Right cardiac atrium (tissue), 5 donors: ENCODE results near the gene RAB11FIP2. TPM values are rescaled to one million over a fixed set of nuclear protein-coding genes. Genes with fewer than 3 reads are reported as not detected.
A peak's percentile ranks its signal among the peaks of the same experiment; 100 is the strongest.
"Not testable (repeated sequence)": the region's sequence is repeated elsewhere in the genome, so short reads cannot be mapped to it uniquely, and the experiment has no call there.

Source experiments
- ATAC-seq, 2 donors: fragments of 200-7000 bp; cut with Tn5 transposase; one replicate each; pipeline versions ENCODE4 v1.8.0 to v1.9.1; 2020; ENCODE audit warnings: moderate library complexity in 2 of 2, mild to moderate bottlenecking in 1 of 2
- DNase-seq, 3 donors: peaks; one replicate each; pipeline ENCODE4 v3.0.0-alpha.2; 2020
- H3K27ac ChIP-seq: one replicate; pipeline ENCODE4 v1.5.1; 2013; ENCODE audit warnings: mild to moderate bottlenecking, low read length, control low read depth, moderate library complexity
- H3K27me3 ChIP-seq: one replicate; pipeline ENCODE4 v1.6.1; 2013; ENCODE audit not compliant: control insufficient read depth, insufficient read depth
- H3K4me1 ChIP-seq: one replicate; pipeline ENCODE4 v1.6.1; 2013; ENCODE audit warnings: low read length; ENCODE audit not compliant: control insufficient read depth, insufficient read depth
- H3K4me3 ChIP-seq: one replicate; pipeline ENCODE4 v1.5.1; 2013; ENCODE audit warnings: low read length, control low read depth
- H3K9me3 ChIP-seq: one replicate; pipeline ENCODE4 v1.6.1; 2013; ENCODE audit warnings: low read length; ENCODE audit not compliant: control insufficient read depth
- WGBS: extraction: QIAGEN DNeasy Blood & Tissue Kit; methylation state at CpG from one replicate; pipeline ENCODE4 v1.1.7; 2013; 5-methylcytosine and 5-hydroxymethylcytosine counted together
- intact Hi-C, 4 donors: fragments of 100-400 bp; cut with DNase I; formaldehyde crosslinking; loops; one replicate each; pipeline versions ENCODE4 v1.11.0 to v1.14.0; 2022 to 2023
- long read RNA-seq, 4 donors: library from polyadenylated mRNA; unstranded; transcript quantifications; one replicate each; pipeline ENCODE4 v2.0.0, GENCODE V29; 2020 to 2021
- polyA plus RNA-seq: library from polyadenylated mRNA; stranded (reverse); fragments of 200-250 nt; gene quantifications from one replicate; pipeline ENCODE4 v1.2.3, GENCODE V29; 2013
- total RNA-seq, 4 donors: library from RNA; stranded (reverse); fragmentation: NEBNext Ultra II Directional; extraction: Animal tissue kit (Norgen Biotek cat#: 25700); gene quantifications; one replicate each; pipeline ENCODE4 v1.2.1, GENCODE V29; 2021
- donor health status: healthy with polysubstance abuse.
- donor health status: DM: no; HTN: yes; CAD: no.
- donor health status: DM: no; HTN: no; CAD: no.
- donor health status: DM: no; HTN: yes; CAD: no; lungs with severe emphysema.
- donor health status: DM: yes; HTN: yes; CAD: no.

The RAB11FIP2 gene, protein sequence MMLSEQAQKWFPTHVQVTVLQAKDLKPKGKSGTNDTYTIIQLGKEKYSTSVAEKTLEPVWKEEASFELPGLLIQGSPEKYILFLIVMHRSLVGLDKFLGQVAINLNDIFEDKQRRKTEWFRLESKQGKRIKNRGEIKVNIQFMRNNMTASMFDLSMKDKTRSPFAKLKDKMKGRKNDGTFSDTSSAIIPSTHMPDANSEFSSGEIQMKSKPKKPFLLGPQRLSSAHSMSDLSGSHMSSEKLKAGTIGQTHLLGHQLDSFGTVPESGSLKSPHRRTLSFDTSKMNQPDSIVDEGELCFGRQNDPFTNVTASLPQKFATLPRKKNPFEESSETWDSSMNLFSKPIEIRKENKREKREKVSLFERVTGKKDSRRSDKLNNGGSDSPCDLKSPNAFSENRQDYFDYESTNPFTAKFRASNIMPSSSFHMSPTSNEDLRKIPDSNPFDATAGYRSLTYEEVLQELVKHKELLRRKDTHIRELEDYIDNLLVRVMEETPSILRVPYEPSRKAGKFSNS
- total RNA-seq (10 to 100 TPM; 16.6 to 18.3 (median 17.2) TPM), polyA plus RNA-seq (4.9 TPM)
- long read RNA-seq, donor 1, full-length matches to known transcripts: 8 of 35 reads
- long read RNA-seq, donor 1, partial matches to known transcripts: 26 of 35 reads
- long read RNA-seq, donor 1, other reads (novel, unspliced or antisense): 1 of 35 reads
- long read RNA-seq, donor 2, full-length matches to known transcripts: 2 of 7 reads
- long read RNA-seq, donor 2, partial matches to known transcripts: 3 of 7 reads
- long read RNA-seq, donor 2, other reads (novel, unspliced or antisense): 2 of 7 reads
- long read RNA-seq, donor 3, full-length matches to known transcripts: 2 of 8 reads
- long read RNA-seq, donor 3, partial matches to known transcripts: 3 of 8 reads
- long read RNA-seq, donor 3, other reads (novel, unspliced or antisense): 3 of 8 reads
- long read RNA-seq, donor 4, full-length matches to known transcripts: 2 of 2 reads
- long read RNA-seq, donor 4, partial matches to known transcripts: 0 of 2 reads
- long read RNA-seq, donor 4, other reads (novel, unspliced or antisense): 0 of 2 reads

DNA sequence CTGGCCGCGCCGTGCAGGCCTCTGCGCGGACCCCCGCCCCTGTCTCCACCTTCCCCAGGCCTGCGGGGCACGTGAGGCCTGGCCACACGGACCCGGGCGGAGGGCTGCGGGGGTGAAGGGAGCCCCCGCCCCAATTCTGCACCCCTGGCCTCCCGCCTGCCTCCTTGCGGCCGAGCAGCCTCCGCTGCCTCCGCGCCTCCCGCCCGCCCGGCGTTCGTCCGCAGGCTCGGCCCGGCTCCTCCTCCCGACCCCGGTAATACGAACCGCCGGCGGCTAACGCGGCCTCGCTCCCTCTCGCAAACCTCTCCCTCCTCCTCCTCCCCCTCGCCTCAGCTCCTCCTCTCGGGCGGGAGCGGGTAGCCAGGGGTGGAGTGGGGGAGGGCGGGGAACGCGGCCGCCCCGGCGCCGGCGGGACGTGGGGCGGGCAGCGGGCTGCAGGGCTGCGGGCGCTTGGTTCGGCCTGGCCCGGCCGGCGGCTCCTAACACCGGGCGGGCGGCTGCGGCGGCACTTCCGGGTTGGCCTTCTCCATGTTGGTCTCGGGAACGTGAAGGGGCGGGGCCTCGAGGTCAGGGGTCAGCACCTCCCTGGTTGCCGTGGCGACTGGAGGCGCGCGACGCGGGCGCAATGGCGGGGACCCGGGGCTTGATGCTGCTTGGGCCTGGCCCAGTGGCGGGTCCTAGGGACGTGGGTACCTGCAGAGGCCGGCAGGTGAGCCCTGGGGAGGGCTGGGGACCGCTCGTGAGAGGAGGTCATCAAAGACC lies at the start of gene RAB11FIP2:
RAB11FIP2 (minus strand) TSS at position 547 of the 762 bp plus-strand sequence. CDS start 778 bp downstream, outside the sequence.
- ATAC-seq (peak; percentile 97), DNase-seq (peak; percentile 98 to 99 (median 99))
- Histone ChIP-seq H3K27me3 (no peaks in the 10 kb centered on the region), H3K4me3 (peak within 1 kb of the TSS; percentile 74), H3K9me3 (no peaks in the 10 kb centered on the region), H3K27ac (peak within 1 kb of the TSS; percentile 40), H3K4me1 (peaks cover 2% of the 10 kb centered on the region)
- intact Hi-C loops: no loop called here
- WGBS: under 1% methylated on average over 83 of the region's 83 CpGs

DNA sequence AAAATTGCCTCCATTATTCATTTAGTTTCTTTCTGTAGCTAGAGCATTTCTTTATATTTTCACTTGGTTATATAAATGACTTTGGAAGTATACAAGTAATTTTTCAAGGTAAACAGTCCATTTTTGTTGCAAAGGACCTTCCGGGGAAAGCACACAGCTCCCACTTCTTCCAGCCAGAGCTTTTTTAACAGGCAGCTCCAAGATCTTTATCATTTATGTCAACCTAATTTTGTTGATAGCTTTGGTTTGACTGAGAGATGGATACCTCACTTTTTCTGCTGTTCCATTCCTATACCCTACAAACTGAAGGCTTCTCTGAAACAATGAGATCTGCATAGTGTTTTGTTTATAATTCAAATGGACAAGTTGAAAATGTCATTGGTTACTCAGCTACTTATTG lies 49.3 kb upstream of the RAB11FIP2 start:
- intact Hi-C loops: no loop called here
- Histone ChIP-seq H3K27me3 (no peaks in the 10 kb centered on the region), H3K4me3 (no peak overlapping the region), H3K4me1 (no peaks in the 10 kb centered on the region), H3K9me3 (no peaks in the 10 kb centered on the region), H3K27ac (no peak overlapping the region)
- ATAC-seq: no peak
- WGBS: 56% methylated on average over 1 of the region's 1 CpG
- no peak for DNase-seq

DNA sequence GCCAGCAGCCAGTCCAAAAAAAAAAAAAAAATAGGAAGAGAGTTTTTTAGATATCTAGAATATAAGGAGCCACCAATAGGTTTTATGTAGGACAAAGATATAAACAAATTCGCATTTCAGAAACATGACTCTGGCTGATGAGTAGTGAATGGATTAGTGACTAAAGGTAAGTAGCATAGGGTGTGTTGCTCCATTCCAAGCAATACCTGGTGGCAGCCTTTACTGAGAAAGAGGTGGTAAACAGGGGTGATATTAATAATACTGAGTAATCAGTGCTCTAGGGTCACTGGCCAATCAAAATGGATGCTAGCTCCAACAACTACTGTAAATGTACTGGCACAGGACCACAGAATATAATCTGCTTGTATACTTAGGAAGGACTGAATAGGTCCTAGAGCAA lies 45.5 kb upstream of the RAB11FIP2 start:
- Histone ChIP-seq H3K27ac (no peak overlapping the region), H3K9me3 (no peaks in the 10 kb centered on the region), H3K4me3 (no peak overlapping the region), H3K27me3 (no peaks in the 10 kb centered on the region), H3K4me1 (no peaks in the 10 kb centered on the region)
- DNase-seq (no peak), ATAC-seq (no peak)
- 96% methylated on average over 1 of the region's 1 CpG for WGBS
- intact Hi-C loops: no loop called here

DNA sequence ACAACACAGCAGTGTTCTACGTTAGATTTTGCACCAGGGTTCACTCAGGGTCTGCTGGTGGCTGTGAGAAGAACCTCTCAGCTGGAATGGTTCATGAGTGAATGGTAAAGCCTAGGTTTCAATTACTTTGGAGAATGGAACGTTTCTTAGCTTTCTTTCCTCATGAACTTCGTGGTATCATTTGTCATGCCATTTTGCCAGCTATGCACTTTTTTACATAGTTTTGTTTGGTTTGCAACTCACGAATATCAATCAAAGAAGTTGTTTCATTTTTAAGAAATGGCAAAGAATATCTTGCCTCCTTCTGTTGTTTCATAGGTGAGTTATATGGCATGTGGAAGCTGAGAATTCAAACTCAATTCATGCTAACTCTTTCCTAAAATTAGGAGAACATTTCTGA lies 34.1 kb upstream of the RAB11FIP2 start:
- WGBS: 77% methylated on average over 4 of the region's 4 CpGs
- Histone ChIP-seq H3K4me1 (no peaks in the 10 kb centered on the region), H3K9me3 (no peaks in the 10 kb centered on the region), H3K27ac (no peak overlapping the region), H3K4me3 (no peak overlapping the region), H3K27me3 (no peaks in the 10 kb centered on the region)
- DNase-seq (no peak), ATAC-seq (no peak)
- intact Hi-C loops: no loop called here

DNA sequence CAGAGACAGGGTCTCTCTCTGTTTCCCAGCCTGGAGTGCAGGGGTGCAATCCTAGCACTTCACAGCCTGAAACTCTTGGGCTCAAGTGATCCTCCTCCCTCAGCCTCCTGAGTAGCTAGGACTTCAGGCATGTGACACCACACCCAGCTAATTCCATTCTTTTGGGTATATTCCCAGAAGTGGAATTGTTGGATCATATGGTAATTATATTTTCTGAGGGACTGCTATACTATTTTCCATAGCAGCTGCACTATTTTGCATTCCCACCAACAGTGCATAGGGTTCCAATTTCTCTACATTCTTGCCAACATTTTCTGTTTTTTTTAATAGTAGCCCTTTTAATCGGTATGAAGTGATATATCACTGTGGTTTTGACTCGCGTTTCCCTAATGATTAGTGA lies 30.0 kb upstream of the RAB11FIP2 start:
- 58% methylated on average over 3 of the region's 3 CpGs for WGBS
- DNase-seq: no peak
- no peak overlapping the region for H3K27ac ChIP-seq
- ATAC-seq: no peak
- no peaks in the 10 kb centered on the region for H3K4me1 ChIP-seq
- no peaks in the 10 kb centered on the region for H3K9me3 ChIP-seq
- H3K27me3 ChIP-seq: no peaks in the 10 kb centered on the region
- intact Hi-C loops: no loop called here
- H3K4me3 ChIP-seq: no peak overlapping the region

DNA sequence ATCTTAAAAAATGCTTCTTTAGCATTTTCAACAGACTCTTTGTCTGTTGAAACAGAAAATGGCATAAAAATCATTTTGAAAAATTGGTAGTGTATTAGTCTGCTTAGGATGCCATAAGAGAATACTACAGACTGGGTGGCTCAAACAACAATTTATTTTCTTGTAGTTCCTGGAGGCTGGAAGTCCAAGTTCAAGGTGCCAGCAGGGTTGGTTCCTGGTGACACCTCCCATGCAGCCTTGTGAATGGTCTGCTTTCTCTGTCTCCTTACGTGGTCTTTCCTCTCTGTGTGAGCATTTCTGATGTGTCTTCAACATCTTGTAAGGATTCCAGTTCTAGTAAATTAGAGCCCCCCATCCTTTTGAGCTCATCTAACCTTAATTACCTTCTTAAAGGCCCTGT lies 26.1 kb upstream of the RAB11FIP2 start:
- DNase-seq: no peak
- WGBS: 93% methylated on average over 1 of the region's 1 CpG
- intact Hi-C loops: no loop called here
- Histone ChIP-seq H3K27me3 (no peaks in the 10 kb centered on the region), H3K9me3 (no peaks in the 10 kb centered on the region), H3K4me3 (no peak overlapping the region), H3K27ac (no peak overlapping the region), H3K4me1 (no peaks in the 10 kb centered on the region)
- no peak for ATAC-seq

DNA sequence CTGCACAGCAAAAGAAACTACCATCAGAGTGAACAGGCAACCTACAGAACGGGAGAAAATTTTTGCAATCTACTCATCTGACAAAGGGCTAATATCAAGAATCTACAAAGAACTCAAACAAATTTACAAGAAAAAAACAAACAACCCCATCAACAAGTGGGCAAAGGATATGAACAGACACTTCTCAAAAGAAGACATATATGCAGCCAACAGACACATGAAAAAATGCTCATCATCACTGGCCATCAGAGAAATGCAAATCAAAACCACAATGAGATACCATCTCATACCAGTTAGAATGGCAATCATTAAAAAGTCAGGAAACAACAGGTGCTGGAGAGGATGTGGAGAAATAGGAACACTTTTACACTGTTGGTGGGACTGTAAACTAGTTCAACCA lies 20.6 kb upstream of the RAB11FIP2 start:
- ATAC-seq, H3K27me3 ChIP-seq, H3K9me3 ChIP-seq, intact Hi-C loops, H3K4me3 ChIP-seq, H3K27ac ChIP-seq, DNase-seq, H3K4me1 ChIP-seq: not testable (repeated sequence)
- WGBS: 86% methylated on average over 1 of the region's 1 CpG

DNA sequence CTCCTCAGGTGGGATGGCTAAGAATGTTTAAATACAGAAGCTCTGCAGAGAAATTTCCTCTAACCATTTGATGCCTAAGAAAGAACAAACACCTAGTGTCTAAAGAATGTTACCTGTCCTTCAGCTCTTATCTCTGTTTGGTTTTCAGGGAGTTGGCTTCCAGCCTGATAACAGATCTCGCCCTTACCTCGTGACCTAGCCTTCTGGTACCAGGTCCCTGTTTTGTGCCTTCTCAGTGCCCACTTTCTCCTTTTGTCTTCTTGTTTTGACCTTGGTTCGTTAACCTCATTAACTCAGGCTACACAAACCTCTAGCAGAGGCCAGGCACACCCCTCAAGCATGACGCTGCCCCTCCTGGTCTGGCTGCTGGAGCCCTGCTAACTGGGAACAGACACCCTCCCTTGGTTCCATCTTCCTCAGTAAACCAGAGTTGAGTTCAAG lies 16.1 kb upstream of the RAB11FIP2 start:
- DNase-seq (no peak), ATAC-seq (no peak)
- Histone ChIP-seq H3K9me3 (no peaks in the 10 kb centered on the region), H3K4me3 (no peak overlapping the region), H3K27ac (no peak overlapping the region), H3K4me1 (no peaks in the 10 kb centered on the region), H3K27me3 (no peaks in the 10 kb centered on the region)
- intact Hi-C loops: no loop called here
- 79% methylated on average over 4 of the region's 4 CpGs for WGBS

DNA sequence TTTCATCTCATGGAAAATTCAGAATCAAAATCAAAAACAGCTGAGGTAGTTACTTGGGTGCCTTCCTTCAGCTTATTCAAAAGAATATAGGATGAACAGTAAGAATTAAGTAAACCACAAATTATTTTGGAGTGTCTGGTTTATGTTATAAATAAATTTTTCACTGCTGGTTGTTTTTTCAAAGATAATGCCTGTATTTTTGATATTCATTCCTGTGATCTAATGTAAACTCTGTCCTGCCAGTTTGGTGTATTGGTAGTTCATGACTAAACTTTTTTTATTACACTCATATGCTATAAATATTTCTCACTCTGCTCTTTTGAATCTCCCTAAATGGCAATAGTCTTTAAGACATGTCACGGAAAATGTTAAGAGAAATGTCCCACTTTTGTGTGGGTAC lies 11.6 kb upstream of the RAB11FIP2 start:
- intact Hi-C loops: no loop called here
- no peaks in the 10 kb centered on the region for H3K27me3 ChIP-seq
- H3K9me3 ChIP-seq: no peaks in the 10 kb centered on the region
- WGBS: 94% methylated on average over 1 of the region's 1 CpG
- H3K27ac ChIP-seq: no peak overlapping the region
- no peak overlapping the region for H3K4me3 ChIP-seq
- H3K4me1 ChIP-seq: no peaks in the 10 kb centered on the region
- no peak for DNase-seq
- no peak for ATAC-seq

DNA sequence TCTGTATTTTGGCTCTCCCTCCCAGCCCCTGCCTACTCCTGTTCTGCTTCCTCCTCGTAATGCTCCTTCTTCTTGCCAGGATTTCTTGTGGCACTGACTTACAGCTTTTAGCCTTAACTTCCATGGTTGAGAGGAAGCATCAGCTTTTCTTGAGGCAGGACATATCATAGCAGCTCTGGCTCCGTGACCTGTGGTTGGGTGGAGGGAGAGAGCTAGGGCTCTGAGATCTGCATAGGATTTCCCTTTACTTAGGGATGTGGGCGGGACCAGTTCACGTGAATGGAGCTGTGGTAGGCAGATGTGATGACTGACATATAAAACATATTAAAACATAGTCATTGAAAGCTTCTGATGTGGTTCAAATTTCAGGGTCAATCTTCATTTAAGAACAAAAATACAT lies 10.6 kb upstream of the RAB11FIP2 start:
- H3K4me3 ChIP-seq: no peak overlapping the region
- 85% methylated on average over 4 of the region's 4 CpGs for WGBS

More for the DNA sequence above, 10.6 kb upstream of the RAB11FIP2 start:
- H3K27me3 ChIP-seq: no peaks in the 10 kb centered on the region
- no peaks in the 10 kb centered on the region for H3K4me1 ChIP-seq
- ATAC-seq (no peak), DNase-seq (no peak)
- intact Hi-C loops: no loop called here
- no peaks in the 10 kb centered on the region for H3K9me3 ChIP-seq
- no peak overlapping the region for H3K27ac ChIP-seq
